WTC11 (cell line): Measurements from ENCODE around the gene CEP70. TPM values are rescaled to one million over a fixed set of nuclear protein-coding genes. Genes with fewer than 3 reads are reported as not detected.

ENCODE experiments used
- ATAC-seq: fragments of 200-7000 bp; cut with Tn5 transposase; 2 replicates; pipeline ENCODE4 v1.10.0; 2021; ENCODE audit warnings: mild to moderate bottlenecking, moderate library complexity
- CTCF ChIA-PET: fragments of 300-600 bp; sonication (Branson Sonifier 250); formaldehyde crosslinking; loops from one replicate; lab custom pipeline; 2021; ENCODE audit warnings: antibody characterized with exemption; lab: Charles Lee
- POLR2A ChIA-PET: fragments of 350-600 bp; sonication (Branson Sonifier 250); formaldehyde crosslinking; loops from one replicate; lab custom pipeline; 2021; ENCODE audit warnings: antibody characterized with exemption; lab: Charles Lee
- DNase-seq: peaks from one replicate; pipeline ENCODE4 v3.0.0; 2021; ENCODE audit warnings: low spot score
- H3K27ac Mint-ChIP-seq: 2 replicates; pipeline ENCODE4 v1.8.0; 2021; ENCODE audit warnings: mixed read lengths
- H3K27me3 Mint-ChIP-seq: 2 replicates; pipeline ENCODE4 v1.8.0; 2021; ENCODE audit warnings: low read depth, mild to moderate bottlenecking, moderate library complexity, mixed read lengths
- H3K36me3 Mint-ChIP-seq: 2 replicates; pipeline ENCODE4 v1.8.0; 2021; ENCODE audit warnings: mixed read lengths
- H3K4me1 Mint-ChIP-seq: 2 replicates; pipeline ENCODE4 v1.8.0; 2022; ENCODE audit warnings: mixed read lengths
- H3K4me3 Mint-ChIP-seq: 2 replicates; pipeline ENCODE4 v1.8.0; 2021; ENCODE audit warnings: mild to moderate bottlenecking, moderate library complexity, mixed read lengths
- H3K9me3 Mint-ChIP-seq: 2 replicates; pipeline ENCODE4 v1.8.0; 2021; ENCODE audit warnings: mixed read lengths
- CBFB ChIP-seq: sonication (generic); formaldehyde crosslinking; IDR thresholded peaks from 2 replicates; pipeline ENCODE4 v1.8.1; 2022; ENCODE audit warnings: mild to moderate bottlenecking, low read depth, missing genetic modification reagents
- EMX1 ChIP-seq: fragments of 250-450 bp; sonication (Bioruptor Pico); IDR thresholded peaks from 2 replicates; pipeline ENCODE4 v1.8.0; 2021; ENCODE audit warnings: mild to moderate bottlenecking
- FOXJ3 ChIP-seq: sonication (generic); formaldehyde crosslinking; IDR thresholded peaks from 2 replicates; pipeline ENCODE4 v1.9.0; 2021; ENCODE audit warnings: missing genetic modification reagents, mild to moderate bottlenecking, borderline replicate concordance
- GABPB1 ChIP-seq: sonication (generic); formaldehyde crosslinking; IDR thresholded peaks from 2 replicates; pipeline ENCODE4 v1.8.1; 2023; ENCODE audit warnings: mild to moderate bottlenecking, missing genetic modification reagents
- GRHL2 ChIP-seq: fragments of 250-450 bp; sonication (Bioruptor Pico); IDR thresholded peaks from 2 replicates; pipeline ENCODE4 v1.8.0; 2022; ENCODE audit warnings: mild to moderate bottlenecking, moderate library complexity; ENCODE audit not compliant: insufficient replicate concordance, severe bottlenecking
- JAZF1 ChIP-seq: fragments of 250-450 bp; sonication (Bioruptor Pico); IDR thresholded peaks from 2 replicates; pipeline ENCODE4 v1.9.0; 2021; ENCODE audit warnings: moderate library complexity, mild to moderate bottlenecking, inconsistent platforms
- KAT7 ChIP-seq: sonication (generic); formaldehyde crosslinking; IDR thresholded peaks from 2 replicates; pipeline ENCODE4 v1.8.1; 2023; ENCODE audit warnings: missing genetic modification reagents, mild to moderate bottlenecking, borderline replicate concordance
- NFYB ChIP-seq: sonication (generic); formaldehyde crosslinking; conservative IDR thresholded peaks from 2 replicates; pipeline ENCODE4 v1.8.0; 2022; ENCODE audit warnings: low read depth, missing genetic modification reagents
- NR1H2 ChIP-seq: sonication (generic); formaldehyde crosslinking; IDR thresholded peaks from 2 replicates; pipeline ENCODE4 v1.9.0; 2021; ENCODE audit warnings: mild to moderate bottlenecking, moderate library complexity, missing genetic modification reagents
- SOX15 ChIP-seq: fragments of 250-450 bp; sonication (Bioruptor Pico); IDR thresholded peaks from 2 replicates; pipeline ENCODE4 v1.9.0; 2021; ENCODE audit warnings: mild to moderate bottlenecking
- TP53 ChIP-seq: sonication (generic); formaldehyde crosslinking; IDR thresholded peaks from 2 replicates; pipeline ENCODE4 v1.8.1; 2023; ENCODE audit warnings: mild to moderate bottlenecking, missing genetic modification reagents
- ZNF317 ChIP-seq: sonication (generic); formaldehyde crosslinking; IDR thresholded peaks from 2 replicates; pipeline ENCODE4 v1.8.1; 2023; ENCODE audit warnings: low read depth, mild to moderate bottlenecking, moderate library complexity, missing genetic modification reagents, borderline replicate concordance
- ZNF416 ChIP-seq: fragments of 250-450 bp; sonication (Bioruptor Pico); IDR thresholded peaks from 2 replicates; pipeline ENCODE4 v1.9.0; 2021; ENCODE audit warnings: mild to moderate bottlenecking, inconsistent platforms
- total RNA-seq: library from RNA; stranded (reverse); gene quantifications from 3 replicates; pipeline ENCODE4 v1.2.3, GENCODE V29; 2021
- TF ChIP-seq, protein P1 (sequence below): sonication (generic); formaldehyde crosslinking; IDR thresholded peaks from 2 replicates; pipeline ENCODE4 v1.8.1; 2023; ENCODE audit warnings: mild to moderate bottlenecking, missing genetic modification reagents, moderate library complexity
- TF ChIP-seq, protein P2 (sequence below): fragments of 250-450 bp; sonication (Bioruptor Pico); conservative IDR thresholded peaks from 2 replicates; pipeline ENCODE4 v1.9.0; 2021; ENCODE audit warnings: mild to moderate bottlenecking
- TF ChIP-seq, protein P3 (sequence below): sonication (generic); formaldehyde crosslinking; conservative IDR thresholded peaks from 2 replicates; pipeline ENCODE4 v1.8.1; 2022; ENCODE audit warnings: mild to moderate bottlenecking, missing genetic modification reagents
- TF ChIP-seq, protein P4 (sequence below): sonication (generic); formaldehyde crosslinking; IDR thresholded peaks from 2 replicates; pipeline ENCODE4 v1.8.0; 2023; ENCODE audit warnings: missing genetic modification reagents
- TF ChIP-seq, protein P5 (sequence below): sonication (generic); formaldehyde crosslinking; IDR thresholded peaks from 2 replicates; pipeline ENCODE4 v1.8.1; 2023; ENCODE audit warnings: mild to moderate bottlenecking, missing genetic modification reagents
- TF ChIP-seq, protein P6 (sequence below): sonication (generic); formaldehyde crosslinking; IDR thresholded peaks from 2 replicates; pipeline ENCODE4 v1.8.1; 2022; ENCODE audit warnings: mild to moderate bottlenecking, moderate library complexity, missing genetic modification reagents
- TF ChIP-seq, protein P7 (sequence below): fragments of 250-450 bp; sonication (Bioruptor Pico); IDR thresholded peaks from 2 replicates; pipeline ENCODE4 v2.1.2; 2022; ENCODE audit warnings: mild to moderate bottlenecking, moderate library complexity

Gene CEP70
- total RNA-seq, 1 experiment from 2014 or later, result 27.2 TPM

DNA sequence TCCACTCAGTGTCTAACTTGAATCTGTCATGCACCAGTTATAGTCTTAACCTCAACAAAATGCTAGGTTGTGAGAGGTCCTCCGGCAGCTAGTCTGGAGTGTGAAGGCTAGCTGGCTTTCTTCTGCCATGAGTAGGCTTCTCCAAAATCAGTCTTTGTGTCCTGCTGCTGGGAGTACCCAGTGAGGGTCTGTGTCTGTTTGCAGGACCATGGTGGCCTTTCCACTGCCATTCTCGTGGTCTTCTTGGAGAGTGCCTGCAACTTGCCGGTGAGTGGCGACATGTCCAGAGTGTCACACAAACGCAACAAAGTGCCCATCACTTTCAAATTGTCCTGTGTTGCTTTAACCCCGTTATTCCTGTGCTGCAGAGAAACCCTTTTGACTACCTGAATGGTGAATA is 125.6 kb downstream of the CEP70 start:
- Mint-ChIP-seq H3K9me3 (no peaks in the 10 kb centered on the region), H3K27me3 (no peaks in the 10 kb centered on the region), H3K4me3 (no peak overlapping the region), H3K4me1 (peaks cover 6% of the 10 kb centered on the region), H3K36me3 (peaks cover 3% of the 10 kb centered on the region), H3K27ac (no peak overlapping the region)
- POLR2A ChIA-PET, result no interaction called here
- TF ChIP-seq CBFB (CRISPR knock-in tag) (no peak), EMX1 (CRISPR knock-in tag) (no peak), NFYB (CRISPR knock-in tag) (no peak), ZNF317 (CRISPR knock-in tag) (no peak), FOXJ3 (no peak), GRHL2 (no peak), GABPB1 (CRISPR knock-in tag) (no peak), SOX15 (CRISPR knock-in tag) (no peak), JAZF1 (CRISPR knock-in tag) (no peak), KAT7 (CRISPR knock-in tag) (no peak)
- TF ChIP-seq, protein P1, sequence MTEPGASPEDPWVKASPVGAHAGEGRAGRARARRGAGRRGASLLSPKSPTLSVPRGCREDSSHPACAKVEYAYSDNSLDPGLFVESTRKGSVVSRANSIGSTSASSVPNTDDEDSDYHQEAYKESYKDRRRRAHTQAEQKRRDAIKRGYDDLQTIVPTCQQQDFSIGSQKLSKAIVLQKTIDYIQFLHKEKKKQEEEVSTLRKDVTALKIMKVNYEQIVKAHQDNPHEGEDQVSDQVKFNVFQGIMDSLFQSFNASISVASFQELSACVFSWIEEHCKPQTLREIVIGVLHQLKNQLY (CRISPR knock-in tag), result no peak
- TF ChIP-seq, protein P2, sequence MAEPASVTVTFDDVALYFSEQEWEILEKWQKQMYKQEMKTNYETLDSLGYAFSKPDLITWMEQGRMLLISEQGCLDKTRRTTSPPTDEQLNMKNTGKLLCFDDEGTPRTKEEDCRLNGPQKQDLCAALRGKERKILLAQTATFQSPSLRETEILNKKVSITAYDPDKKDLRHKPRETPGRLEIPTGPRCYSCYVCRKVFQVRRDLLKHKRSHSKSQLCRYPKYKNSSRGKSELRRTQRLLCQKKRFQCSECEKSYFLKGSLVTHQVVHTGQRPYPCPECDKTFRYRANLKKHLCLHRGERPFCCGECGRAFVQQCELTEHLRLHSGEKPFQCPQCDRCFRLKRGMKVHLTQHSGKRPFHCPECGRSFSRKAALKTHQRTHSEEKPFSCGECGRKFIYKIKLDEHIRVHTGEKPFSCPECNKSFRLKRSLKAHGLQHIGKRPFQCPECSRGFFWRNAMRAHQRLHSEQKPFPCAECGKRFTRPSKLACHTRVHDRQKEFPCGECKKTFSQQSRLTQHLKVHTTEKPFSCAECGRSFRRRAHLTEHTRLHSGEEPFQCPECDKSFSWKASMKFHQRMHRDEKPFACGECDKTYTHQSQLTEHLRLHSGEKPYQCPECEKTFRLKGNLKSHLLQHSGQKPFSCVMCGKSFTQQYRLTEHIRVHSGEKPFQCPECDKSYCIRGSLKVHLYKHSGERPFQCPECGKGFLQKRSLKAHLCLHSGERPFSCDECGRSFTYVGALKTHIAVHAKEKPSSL (CRISPR knock-in tag), result no peak
- TF ChIP-seq, protein P3, sequence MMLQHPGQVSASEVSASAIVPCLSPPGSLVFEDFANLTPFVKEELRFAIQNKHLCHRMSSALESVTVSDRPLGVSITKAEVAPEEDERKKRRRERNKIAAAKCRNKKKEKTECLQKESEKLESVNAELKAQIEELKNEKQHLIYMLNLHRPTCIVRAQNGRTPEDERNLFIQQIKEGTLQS (CRISPR knock-in tag), result no peak
- ATAC-seq, result no peak
- no peak for DNase-seq
- CTCF ChIA-PET, result interaction anchor here (0.5 to 5.0 kb wide), 3 partner anchors 11 to 119 kb away, joined by 3 to 26 read pairs (median 3); no protein-coding TSS in a partner anchor

DNA sequence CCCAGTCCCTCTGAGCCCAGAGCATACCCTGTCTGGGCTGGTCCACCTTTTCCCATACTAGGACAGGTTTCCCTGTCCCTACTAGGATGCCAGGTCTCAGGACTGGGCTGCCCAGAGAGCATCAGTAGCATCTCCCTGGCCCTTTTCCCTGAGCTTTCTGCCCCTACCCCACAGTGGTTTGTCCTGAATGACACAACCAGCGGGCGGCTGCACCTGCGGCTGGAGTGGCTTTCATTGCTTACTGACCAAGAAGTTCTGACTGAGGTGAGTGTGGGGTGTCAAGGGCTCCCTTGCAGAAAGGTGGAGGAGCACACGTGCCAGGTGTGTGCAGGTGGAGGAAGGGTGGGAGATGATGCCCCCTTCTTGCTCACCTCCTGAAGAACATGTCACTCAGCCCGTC is 126.1 kb downstream of the CEP70 start:
- Mint-ChIP-seq H3K4me3 (no peak overlapping the region), H3K27ac (no peak overlapping the region), H3K36me3 (peaks cover 3% of the 10 kb centered on the region), H3K4me1 (peaks cover 6% of the 10 kb centered on the region)
- ATAC-seq, result no peak
- CTCF ChIA-PET, result interaction anchor here (0.5 to 5.0 kb wide), 3 partner anchors 11 to 126 kb away, joined by 3 to 26 read pairs (median 3); no protein-coding TSS in a partner anchor
- POLR2A ChIA-PET, result no interaction called here
- DNase-seq, result no peak
- no peak for TF ChIP-seq NR1H2 (CRISPR knock-in tag)
- TF ChIP-seq, protein P4, sequence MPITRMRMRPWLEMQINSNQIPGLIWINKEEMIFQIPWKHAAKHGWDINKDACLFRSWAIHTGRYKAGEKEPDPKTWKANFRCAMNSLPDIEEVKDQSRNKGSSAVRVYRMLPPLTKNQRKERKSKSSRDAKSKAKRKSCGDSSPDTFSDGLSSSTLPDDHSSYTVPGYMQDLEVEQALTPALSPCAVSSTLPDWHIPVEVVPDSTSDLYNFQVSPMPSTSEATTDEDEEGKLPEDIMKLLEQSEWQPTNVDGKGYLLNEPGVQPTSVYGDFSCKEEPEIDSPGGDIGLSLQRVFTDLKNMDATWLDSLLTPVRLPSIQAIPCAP (CRISPR knock-in tag), result no peak
- TF ChIP-seq, protein P5, sequence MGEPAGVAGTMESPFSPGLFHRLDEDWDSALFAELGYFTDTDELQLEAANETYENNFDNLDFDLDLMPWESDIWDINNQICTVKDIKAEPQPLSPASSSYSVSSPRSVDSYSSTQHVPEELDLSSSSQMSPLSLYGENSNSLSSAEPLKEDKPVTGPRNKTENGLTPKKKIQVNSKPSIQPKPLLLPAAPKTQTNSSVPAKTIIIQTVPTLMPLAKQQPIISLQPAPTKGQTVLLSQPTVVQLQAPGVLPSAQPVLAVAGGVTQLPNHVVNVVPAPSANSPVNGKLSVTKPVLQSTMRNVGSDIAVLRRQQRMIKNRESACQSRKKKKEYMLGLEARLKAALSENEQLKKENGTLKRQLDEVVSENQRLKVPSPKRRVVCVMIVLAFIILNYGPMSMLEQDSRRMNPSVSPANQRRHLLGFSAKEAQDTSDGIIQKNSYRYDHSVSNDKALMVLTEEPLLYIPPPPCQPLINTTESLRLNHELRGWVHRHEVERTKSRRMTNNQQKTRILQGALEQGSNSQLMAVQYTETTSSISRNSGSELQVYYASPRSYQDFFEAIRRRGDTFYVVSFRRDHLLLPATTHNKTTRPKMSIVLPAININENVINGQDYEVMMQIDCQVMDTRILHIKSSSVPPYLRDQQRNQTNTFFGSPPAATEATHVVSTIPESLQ (CRISPR knock-in tag), result no peak
- no peak for TF ChIP-seq TP53 (CRISPR knock-in tag)
- TF ChIP-seq, protein P6, sequence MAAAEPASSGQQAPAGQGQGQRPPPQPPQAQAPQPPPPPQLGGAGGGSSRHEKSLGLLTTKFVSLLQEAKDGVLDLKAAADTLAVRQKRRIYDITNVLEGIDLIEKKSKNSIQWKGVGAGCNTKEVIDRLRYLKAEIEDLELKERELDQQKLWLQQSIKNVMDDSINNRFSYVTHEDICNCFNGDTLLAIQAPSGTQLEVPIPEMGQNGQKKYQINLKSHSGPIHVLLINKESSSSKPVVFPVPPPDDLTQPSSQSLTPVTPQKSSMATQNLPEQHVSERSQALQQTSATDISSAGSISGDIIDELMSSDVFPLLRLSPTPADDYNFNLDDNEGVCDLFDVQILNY (CRISPR knock-in tag), result no peak
- TF ChIP-seq, protein P7, sequence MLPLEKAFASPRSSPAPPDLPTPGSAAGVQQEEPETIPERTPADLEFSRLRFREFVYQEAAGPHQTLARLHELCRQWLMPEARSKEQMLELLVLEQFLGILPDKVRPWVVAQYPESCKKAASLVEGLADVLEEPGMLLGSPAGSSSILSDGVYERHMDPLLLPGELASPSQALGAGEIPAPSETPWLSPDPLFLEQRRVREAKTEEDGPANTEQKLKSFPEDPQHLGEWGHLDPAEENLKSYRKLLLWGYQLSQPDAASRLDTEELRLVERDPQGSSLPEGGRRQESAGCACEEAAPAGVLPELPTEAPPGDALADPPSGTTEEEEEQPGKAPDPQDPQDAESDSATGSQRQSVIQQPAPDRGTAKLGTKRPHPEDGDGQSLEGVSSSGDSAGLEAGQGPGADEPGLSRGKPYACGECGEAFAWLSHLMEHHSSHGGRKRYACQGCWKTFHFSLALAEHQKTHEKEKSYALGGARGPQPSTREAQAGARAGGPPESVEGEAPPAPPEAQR (CRISPR knock-in tag), result no peak
- no peak for TF ChIP-seq ZNF416 (CRISPR knock-in tag)
- TF ChIP-seq, all 79 proteins: peak for 0
- Mint-ChIP-seq H3K27me3 (no peaks in the 10 kb centered on the region), H3K9me3 (no peaks in the 10 kb centered on the region)
